ENCODE results near the gene RHOF.

DNA sequence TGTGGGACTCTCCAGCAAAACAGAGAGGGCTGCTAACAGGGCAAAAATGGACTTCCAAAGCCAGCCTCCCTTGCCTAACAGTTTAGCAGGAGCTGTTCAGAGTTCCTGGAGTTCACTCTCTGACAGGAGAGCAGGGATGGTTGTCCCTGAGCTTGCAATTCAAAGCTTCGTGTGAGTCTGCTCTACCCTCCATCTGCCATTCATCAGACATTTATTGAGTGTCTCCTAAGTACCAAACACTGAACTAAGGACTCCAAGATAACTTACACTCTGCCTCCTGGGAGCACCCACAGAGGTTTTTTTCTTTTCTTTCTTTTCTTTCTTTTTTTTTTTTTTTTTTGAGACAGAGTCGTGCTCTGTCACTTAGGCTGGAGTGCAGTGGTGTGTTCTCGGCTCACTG, 28.7 kb downstream of the RHOF start:
- TF ChIP-seq, protein P1, sequence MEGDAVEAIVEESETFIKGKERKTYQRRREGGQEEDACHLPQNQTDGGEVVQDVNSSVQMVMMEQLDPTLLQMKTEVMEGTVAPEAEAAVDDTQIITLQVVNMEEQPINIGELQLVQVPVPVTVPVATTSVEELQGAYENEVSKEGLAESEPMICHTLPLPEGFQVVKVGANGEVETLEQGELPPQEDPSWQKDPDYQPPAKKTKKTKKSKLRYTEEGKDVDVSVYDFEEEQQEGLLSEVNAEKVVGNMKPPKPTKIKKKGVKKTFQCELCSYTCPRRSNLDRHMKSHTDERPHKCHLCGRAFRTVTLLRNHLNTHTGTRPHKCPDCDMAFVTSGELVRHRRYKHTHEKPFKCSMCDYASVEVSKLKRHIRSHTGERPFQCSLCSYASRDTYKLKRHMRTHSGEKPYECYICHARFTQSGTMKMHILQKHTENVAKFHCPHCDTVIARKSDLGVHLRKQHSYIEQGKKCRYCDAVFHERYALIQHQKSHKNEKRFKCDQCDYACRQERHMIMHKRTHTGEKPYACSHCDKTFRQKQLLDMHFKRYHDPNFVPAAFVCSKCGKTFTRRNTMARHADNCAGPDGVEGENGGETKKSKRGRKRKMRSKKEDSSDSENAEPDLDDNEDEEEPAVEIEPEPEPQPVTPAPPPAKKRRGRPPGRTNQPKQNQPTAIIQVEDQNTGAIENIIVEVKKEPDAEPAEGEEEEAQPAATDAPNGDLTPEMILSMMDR (IDR thresholded peaks at IDR 0.05) = no peak
- TF ChIP-seq TCF7L2 (IDR thresholded peaks at IDR 0.05; ENCODE audit: low read depth, low read length) = no peak
- no peak for TF ChIP-seq POLR2AphosphoS5 (IDR thresholded peaks at IDR 0.05; ENCODE audit: low read depth, low read length)
- TF ChIP-seq, protein P2, sequence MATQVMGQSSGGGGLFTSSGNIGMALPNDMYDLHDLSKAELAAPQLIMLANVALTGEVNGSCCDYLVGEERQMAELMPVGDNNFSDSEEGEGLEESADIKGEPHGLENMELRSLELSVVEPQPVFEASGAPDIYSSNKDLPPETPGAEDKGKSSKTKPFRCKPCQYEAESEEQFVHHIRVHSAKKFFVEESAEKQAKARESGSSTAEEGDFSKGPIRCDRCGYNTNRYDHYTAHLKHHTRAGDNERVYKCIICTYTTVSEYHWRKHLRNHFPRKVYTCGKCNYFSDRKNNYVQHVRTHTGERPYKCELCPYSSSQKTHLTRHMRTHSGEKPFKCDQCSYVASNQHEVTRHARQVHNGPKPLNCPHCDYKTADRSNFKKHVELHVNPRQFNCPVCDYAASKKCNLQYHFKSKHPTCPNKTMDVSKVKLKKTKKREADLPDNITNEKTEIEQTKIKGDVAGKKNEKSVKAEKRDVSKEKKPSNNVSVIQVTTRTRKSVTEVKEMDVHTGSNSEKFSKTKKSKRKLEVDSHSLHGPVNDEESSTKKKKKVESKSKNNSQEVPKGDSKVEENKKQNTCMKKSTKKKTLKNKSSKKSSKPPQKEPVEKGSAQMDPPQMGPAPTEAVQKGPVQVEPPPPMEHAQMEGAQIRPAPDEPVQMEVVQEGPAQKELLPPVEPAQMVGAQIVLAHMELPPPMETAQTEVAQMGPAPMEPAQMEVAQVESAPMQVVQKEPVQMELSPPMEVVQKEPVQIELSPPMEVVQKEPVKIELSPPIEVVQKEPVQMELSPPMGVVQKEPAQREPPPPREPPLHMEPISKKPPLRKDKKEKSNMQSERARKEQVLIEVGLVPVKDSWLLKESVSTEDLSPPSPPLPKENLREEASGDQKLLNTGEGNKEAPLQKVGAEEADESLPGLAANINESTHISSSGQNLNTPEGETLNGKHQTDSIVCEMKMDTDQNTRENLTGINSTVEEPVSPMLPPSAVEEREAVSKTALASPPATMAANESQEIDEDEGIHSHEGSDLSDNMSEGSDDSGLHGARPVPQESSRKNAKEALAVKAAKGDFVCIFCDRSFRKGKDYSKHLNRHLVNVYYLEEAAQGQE (IDR thresholded peaks at IDR 0.05; ENCODE audit: insufficient read depth in 1 of 2, low read depth in 2 of 2, low read length in 1 of 2) = no peak
- TF ChIP-seq SIN3A (IDR thresholded peaks at IDR 0.05; ENCODE audit: borderline replicate concordance, insufficient read depth, low read depth, low read length) = no peak
